HUES48 (cell line): ENCODE results near the gene NUP35.

Source experiments
- H3K27ac ChIP-seq: one replicate; pipeline ENCODE4 v1.7.0; 2013; ENCODE audit warnings: low read depth, low read length, inconsistent platforms
- H3K27me3 ChIP-seq: 2 replicates; pipeline ENCODE4 v1.6.1; 2013; ENCODE audit warnings: mild to moderate bottlenecking, low read length; ENCODE audit not compliant: control insufficient read depth, insufficient read depth
- H3K36me3 ChIP-seq: 2 replicates; pipeline ENCODE4 v1.6.1; 2013; ENCODE audit warnings: low read length; ENCODE audit not compliant: control insufficient read depth, insufficient read depth
- H3K4me1 ChIP-seq: 2 replicates; pipeline ENCODE4 v1.6.1; 2013; ENCODE audit warnings: mild to moderate bottlenecking, low read length; ENCODE audit not compliant: control insufficient read depth, insufficient read depth
- H3K4me3 ChIP-seq: 2 replicates; pipeline ENCODE4 v1.5.1; 2013; ENCODE audit warnings: mild to moderate bottlenecking, low read depth, low read length
- H3K9ac ChIP-seq: 2 replicates; pipeline ENCODE4 v1.6.1; 2013; ENCODE audit warnings: mild to moderate bottlenecking, low read depth, low read length, moderate library complexity
- H3K9me3 ChIP-seq: 2 replicates; pipeline ENCODE4 v1.6.1; 2013; ENCODE audit warnings: low read length; ENCODE audit not compliant: control insufficient read depth, insufficient read depth

Gene NUP35

DNA sequence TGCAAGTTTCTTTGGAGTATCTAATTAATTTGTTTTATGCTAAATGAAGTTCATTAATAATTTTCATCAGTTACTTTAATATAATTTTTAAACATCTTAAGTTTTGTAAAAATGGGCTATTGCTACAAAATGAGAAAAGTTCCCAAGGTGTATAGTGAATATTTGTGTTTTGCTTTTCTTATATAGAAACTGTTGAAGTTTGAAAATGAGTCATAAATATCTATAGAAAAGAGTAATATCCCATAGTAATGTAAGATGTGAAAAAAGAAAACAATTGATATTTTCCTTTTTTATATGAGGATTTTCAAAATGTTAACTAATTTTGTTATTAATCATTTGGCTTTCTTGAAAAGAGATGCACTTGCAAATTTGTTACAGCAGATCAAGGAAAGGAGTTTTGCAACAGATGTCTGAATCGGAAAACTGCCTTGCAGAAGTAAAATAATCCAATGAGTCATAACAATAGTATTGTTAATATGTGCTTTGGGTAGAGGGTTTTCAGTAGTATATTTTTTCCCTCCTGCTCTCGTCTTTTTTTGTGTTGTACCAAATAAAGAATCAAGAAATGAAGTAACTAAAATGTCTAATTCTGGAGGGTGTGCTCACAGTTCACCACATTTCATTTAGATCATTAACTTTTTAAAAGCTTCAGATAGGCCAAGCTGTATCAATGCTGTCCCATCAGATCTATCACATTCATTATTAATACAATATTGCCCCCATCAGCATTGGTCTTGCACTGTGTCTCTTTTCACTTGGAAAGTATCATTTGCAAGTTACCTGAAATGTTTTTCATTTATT lies 30.2 kb upstream of the NUP35 start:
- Histone ChIP-seq H3K4me3 (no peak overlapping the region), H3K9me3 (no peaks in the 10 kb centered on the region), H3K9ac (no peak overlapping the region), H3K27me3 (no peaks in the 10 kb centered on the region), H3K4me1 (peaks cover 13% of the 10 kb centered on the region), H3K27ac (no peak overlapping the region), H3K36me3 (no peaks in the 10 kb centered on the region)

DNA sequence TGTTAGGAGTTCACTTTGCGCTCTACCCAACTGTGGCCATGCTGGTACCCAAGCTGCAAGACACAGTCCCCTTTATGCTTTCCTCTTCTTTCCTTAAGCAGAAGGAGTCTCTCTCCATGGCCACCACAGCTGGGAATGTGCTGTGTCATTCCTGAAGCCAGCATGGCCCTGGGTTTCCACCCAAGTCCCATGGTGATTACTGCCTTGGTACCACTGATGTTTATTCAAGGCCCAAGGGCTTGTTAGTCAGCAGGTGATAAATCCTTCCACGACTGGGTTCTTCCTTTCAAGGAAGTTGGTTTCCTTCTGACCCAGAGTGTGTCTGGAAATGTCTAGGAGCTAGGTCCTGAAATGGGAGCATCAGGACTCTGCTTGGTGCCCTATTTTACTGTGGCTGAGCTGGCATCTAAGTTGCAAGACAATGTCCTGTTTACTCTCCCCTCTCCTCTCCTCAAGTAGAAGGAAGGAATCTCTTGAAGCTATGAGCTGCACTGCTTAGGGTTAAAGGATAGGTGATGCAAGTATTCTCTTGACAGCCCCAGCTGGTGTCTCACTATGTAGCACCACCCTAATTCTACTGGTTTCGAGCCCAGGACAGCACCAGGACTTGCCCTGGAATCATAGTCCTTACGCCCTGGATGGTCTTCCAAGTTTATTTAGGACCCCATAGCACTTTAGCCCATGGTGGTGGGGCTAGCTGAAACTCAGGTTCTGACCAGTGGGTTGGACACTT lies 18.7 kb upstream of the NUP35 start:
- no peaks in the 10 kb centered on the region for H3K36me3 ChIP-seq
- no peaks in the 10 kb centered on the region for H3K9me3 ChIP-seq

DNA sequence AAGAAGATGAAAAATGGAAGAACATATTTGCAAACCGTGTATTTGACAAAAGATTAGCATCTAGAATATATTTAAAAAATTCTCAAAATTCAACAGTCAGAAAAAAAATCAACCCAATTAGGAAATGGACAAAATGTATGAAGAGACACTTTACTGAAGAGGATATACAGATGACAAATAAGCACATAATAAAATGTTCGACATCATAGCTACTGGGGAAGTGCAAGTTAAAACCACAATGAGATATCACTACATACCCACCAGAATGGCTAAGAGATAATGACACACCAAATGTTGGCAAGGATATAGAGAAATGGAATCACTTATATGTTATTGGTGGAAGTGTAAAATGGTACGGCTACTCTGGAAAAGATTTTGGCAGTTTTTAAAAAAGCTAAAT lies 11.7 kb upstream of the NUP35 start:
- no peak overlapping the region for H3K27ac ChIP-seq
- H3K4me3 ChIP-seq: no peak overlapping the region
- no peaks in the 10 kb centered on the region for H3K27me3 ChIP-seq
- no peaks in the 10 kb centered on the region for H3K9me3 ChIP-seq
- no peaks in the 10 kb centered on the region for H3K36me3 ChIP-seq
- no peaks in the 10 kb centered on the region for H3K4me1 ChIP-seq
- no peak overlapping the region for H3K9ac ChIP-seq

More for the DNA sequence above, 18.7 kb upstream of the NUP35 start:
- no peaks in the 10 kb centered on the region for H3K4me1 ChIP-seq
- H3K4me3 ChIP-seq: no peak overlapping the region
- no peaks in the 10 kb centered on the region for H3K27me3 ChIP-seq
- H3K9ac ChIP-seq: no peak overlapping the region
- H3K27ac ChIP-seq: no peak overlapping the region

DNA sequence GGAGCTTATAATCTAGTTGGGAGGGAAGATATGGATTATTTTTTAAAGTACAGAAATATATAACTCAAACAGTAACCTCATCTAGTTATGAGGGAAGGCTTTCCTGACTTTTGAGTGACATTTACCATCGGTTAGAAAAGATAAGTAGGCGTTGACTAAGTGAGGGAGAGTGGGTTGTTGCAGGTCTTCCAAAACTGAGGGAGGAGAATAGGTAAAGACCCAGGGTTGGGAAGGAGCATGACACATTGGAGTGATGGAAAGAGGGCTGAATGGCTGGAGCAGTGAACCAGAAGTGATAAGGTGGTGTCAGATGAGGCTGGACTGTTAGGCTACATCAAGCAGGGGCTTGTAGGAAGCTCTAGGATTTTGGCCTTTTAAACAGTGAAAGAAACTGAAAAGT lies 10.6 kb upstream of the NUP35 start:
- no peak overlapping the region for H3K9ac ChIP-seq

DNA sequence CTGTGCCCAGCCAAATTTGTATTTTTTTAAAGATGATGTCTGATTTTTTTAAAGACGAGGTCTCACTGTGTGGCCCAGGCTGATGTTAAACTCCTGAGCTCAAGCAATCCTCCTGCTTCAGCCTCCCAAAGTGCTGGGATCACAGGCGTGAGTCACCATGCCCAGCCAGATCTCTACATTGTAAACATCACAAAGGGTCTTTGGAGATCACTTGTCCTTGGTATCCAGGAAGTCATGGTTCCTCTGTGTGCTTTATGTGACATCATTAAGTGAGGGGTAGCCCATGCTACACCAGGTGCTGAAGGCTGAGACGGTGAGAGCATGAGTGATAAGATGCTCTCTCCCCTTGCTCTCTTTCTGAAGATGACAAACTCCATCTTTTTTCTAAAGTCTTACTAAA lies 7.0 kb upstream of the NUP35 start:
- no peak overlapping the region for H3K9ac ChIP-seq
- H3K36me3 ChIP-seq: no peaks in the 10 kb centered on the region
- no peaks in the 10 kb centered on the region for H3K9me3 ChIP-seq
- H3K27ac ChIP-seq: no peak overlapping the region
- H3K4me1 ChIP-seq: peaks cover 8% of the 10 kb centered on the region; the same call in 1 of the 2 replicates
- H3K27me3 ChIP-seq: no peaks in the 10 kb centered on the region
- H3K4me3 ChIP-seq: no peak overlapping the region

More for the DNA sequence above, 10.6 kb upstream of the NUP35 start:
- Histone ChIP-seq H3K36me3 (no peaks in the 10 kb centered on the region), H3K4me1 (peaks cover under 1% of the 10 kb centered on the region; the same call in 1 of the 2 replicates), H3K27me3 (no peaks in the 10 kb centered on the region), H3K27ac (no peak overlapping the region), H3K4me3 (no peak overlapping the region), H3K9me3 (no peaks in the 10 kb centered on the region)

DNA sequence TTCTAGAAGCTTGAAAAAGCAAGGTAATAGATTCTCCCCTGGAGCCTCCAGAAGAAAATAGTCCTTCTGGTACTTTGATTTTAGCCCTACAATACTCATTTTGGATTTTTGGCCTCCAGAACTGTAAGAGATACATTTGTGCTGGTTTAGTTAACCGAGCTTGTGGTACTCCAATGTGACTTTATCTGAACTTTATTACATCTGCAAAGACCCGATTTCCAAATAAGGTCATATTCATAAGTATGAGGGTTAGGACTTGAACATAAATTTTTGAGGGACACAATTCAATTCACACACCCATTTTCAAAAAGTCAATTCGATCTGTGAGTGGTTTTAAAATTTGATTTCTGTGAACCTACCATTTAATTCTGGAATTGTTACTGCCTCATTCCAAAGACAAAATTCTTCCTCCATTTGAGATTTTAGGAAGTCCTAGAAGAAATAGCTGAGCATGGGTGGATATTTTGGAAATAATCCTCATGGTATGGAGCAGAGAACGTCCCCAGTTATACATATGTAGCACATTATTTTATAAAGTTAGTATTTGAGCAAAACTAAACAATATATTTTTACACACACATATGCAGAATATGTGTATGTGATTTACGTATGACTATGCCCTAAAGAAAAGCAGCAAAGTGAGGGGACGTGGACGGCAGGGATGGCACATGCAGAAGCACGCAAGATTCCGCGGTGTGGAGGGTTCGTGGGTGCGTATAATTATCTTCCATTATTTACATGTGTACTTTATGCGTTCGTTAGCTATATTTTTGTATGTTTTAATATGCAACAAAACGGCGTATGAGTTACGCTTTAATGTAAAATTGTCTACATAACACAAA lies 905 bp upstream of the NUP35 start:
- H3K4me1 ChIP-seq: peaks cover 14% of the 10 kb centered on the region
- peak overlapping the region; percentile 95 for H3K4me3 ChIP-seq
- H3K27me3 ChIP-seq: no peaks in the 10 kb centered on the region
- no peaks in the 10 kb centered on the region for H3K9me3 ChIP-seq
- H3K9ac ChIP-seq: peak overlapping the region; percentile 98
- H3K27ac ChIP-seq: peak overlapping the region; percentile 97
- peaks cover 4% of the 10 kb centered on the region; the same call in 1 of the 2 replicates for H3K36me3 ChIP-seq

DNA sequence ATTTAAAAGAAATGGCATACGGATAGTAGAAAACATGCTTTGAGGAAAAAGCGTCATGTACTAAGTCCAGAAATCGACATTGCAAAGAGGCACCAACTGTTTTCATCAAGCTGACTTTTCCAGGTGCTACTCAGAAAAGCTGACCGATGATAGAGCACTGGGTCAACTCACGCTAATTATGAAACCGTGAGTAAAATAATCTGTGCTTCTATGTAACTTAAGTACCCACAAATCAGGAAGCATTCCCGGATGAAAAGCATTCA lies 353 bp upstream of the NUP35 start:
- H3K4me1 ChIP-seq: peaks cover 11% of the 10 kb centered on the region
- H3K27ac ChIP-seq: peak overlapping the region; percentile 97

DNA sequence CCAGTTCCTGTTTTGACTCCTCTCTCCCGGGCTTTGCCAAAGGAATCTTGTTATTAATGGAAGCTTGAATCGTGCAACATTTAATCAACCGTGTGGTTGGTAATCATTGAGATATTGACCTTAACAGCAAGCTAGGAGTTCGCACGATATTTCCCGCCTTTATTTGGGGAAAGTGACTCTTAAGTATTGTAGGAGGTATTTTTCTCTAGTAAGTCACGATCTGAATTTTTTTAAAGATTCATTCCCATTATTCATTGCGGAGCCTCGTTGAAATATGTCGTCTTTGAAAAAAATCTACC lies 663 bp downstream of the NUP35 start:
- H3K9ac ChIP-seq: peak overlapping the region; percentile 98
- H3K27me3 ChIP-seq: no peaks in the 10 kb centered on the region
- peak overlapping the region; percentile 97 for H3K27ac ChIP-seq
- H3K36me3 ChIP-seq: peaks cover 19% of the 10 kb centered on the region
- H3K4me3 ChIP-seq: peak overlapping the region; percentile 95
- no peaks in the 10 kb centered on the region for H3K9me3 ChIP-seq
- peaks cover 6% of the 10 kb centered on the region; the same call in 1 of the 2 replicates for H3K4me1 ChIP-seq

More for the DNA sequence above, 353 bp upstream of the NUP35 start:
- H3K27me3 ChIP-seq: no peaks in the 10 kb centered on the region
- H3K36me3 ChIP-seq: peaks cover 9% of the 10 kb centered on the region
- H3K9ac ChIP-seq: peak overlapping the region; percentile 98
- peak overlapping the region; percentile 95 for H3K4me3 ChIP-seq
- no peaks in the 10 kb centered on the region for H3K9me3 ChIP-seq

DNA sequence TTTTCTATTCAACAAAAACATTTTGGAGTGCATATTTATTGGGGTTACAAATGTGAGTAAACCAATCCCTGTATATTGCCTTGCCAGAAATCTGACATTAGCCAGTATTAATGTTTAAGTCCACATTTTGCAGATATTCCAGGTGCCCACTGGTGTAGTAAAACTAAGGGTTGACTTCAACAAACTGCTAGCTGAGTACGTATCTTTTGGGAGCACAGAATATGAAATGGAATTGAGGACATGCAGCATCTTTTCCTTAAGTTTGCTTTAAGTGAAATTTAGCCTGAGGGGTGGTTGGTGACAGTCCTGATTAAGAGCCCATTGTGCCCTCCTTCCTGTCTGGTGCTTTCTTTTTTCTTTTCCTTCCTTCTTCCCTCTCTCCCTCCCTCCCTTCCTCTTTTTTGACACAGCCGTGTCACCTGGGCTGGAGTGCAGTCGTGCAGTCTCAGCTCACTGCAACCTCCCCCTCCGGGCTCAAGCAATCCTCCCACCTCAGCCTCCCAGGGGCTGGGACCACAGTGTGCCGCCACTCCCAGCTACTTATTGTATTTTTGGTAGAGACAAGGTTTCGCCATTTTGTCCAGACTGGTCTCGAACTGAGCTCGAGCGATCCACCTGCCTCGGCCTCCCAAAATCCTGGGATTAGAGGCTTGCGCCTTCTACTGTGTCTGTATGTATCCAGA lies 1.6 kb downstream of the NUP35 start:
- Histone ChIP-seq H3K9ac (no peak overlapping the region), H3K27ac (no peak overlapping the region), H3K4me1 (peaks cover 6% of the 10 kb centered on the region; the same call in 1 of the 2 replicates), H3K4me3 (peak overlapping the region; percentile 95), H3K27me3 (no peaks in the 10 kb centered on the region), H3K9me3 (no peaks in the 10 kb centered on the region), H3K36me3 (peaks cover 28% of the 10 kb centered on the region)

DNA sequence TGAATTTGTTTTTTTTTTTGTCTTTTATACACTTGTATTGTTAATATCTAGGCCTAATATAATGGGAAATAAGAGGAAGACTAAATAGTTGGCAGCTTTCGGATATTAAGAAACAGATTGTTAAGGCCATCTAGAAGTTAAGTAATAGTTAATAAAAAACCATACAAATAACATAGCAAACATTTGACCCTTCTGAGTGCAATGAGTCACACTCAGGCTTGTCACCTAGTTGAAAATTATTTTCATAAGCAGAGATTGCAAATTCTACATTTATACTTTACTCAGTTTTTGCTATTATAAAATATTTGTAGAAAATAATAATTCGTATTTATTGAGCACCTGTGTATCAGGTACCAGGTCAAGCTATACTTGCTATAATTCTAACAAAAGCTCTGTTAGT lies 2.4 kb downstream of the NUP35 start:
- H3K9ac ChIP-seq: no peak overlapping the region
- peaks cover 6% of the 10 kb centered on the region; the same call in 1 of the 2 replicates for H3K4me1 ChIP-seq
- peaks cover 37% of the 10 kb centered on the region for H3K36me3 ChIP-seq
- H3K27me3 ChIP-seq: no peaks in the 10 kb centered on the region
- no peaks in the 10 kb centered on the region for H3K9me3 ChIP-seq
- H3K27ac ChIP-seq: no peak overlapping the region
- no peak overlapping the region for H3K4me3 ChIP-seq
